HEK293T (cell line): ENCODE results near the gene TBC1D17.

Source experiments
- CTCF ChIA-PET: fragments of 350-600 bp; formaldehyde crosslinking; extraction: SDS; loops from one replicate; lab custom pipeline; 2021; ENCODE audit warnings: antibody characterized with exemption, inconsistent platforms; lab: Yijun Ruan, JAX
- POLR2A ChIA-PET: fragments of 350-600 bp; formaldehyde crosslinking; extraction: SDS; loops from one replicate; lab custom pipeline; 2020; ENCODE audit warnings: antibody characterized with exemption, inconsistent platforms; lab: Yijun Ruan, JAX
- DNase-seq: peaks from one replicate; pipeline ENCODE4 v3.0.0; 2012; ENCODE audit warnings: mixed read lengths; ENCODE audit errors: extremely low spot score
- ARNT ChIP-seq: fragments of 450-650 bp; IDR thresholded peaks from 2 replicates; pipeline ENCODE4 v1.6.1; 2017; ENCODE audit warnings: mild to moderate bottlenecking
- BHLHE40 ChIP-seq: fragments of 450-650 bp; IDR thresholded peaks from 2 replicates; pipeline ENCODE4 v1.6.1; 2016; ENCODE audit warnings: mild to moderate bottlenecking, moderate library complexity, borderline replicate concordance
- CTBP1 ChIP-seq: fragments of 450-650 bp; IDR thresholded peaks from 2 replicates; pipeline ENCODE4 v1.6.1; 2016; ENCODE audit warnings: borderline replicate concordance
- ELF4 ChIP-seq: fragments of 450-650 bp; IDR thresholded peaks from 2 replicates; pipeline ENCODE4 v1.6.1; 2017; ENCODE audit warnings: antibody characterized with exemption
- FOXA1 ChIP-seq: fragments of 450-650 bp; IDR thresholded peaks from 2 replicates; pipeline ENCODE4 v1.6.1; 2016; ENCODE audit warnings: mild to moderate bottlenecking
- FOXK2 ChIP-seq: fragments of 450-650 bp; IDR thresholded peaks from 2 replicates; pipeline ENCODE4 v1.6.1; 2016; ENCODE audit warnings: mild to moderate bottlenecking
- FOXM1 ChIP-seq: fragments of 450-650 bp; IDR thresholded peaks from 2 replicates; pipeline ENCODE4 v1.6.1; 2017; ENCODE audit warnings: mild to moderate bottlenecking, borderline replicate concordance
- HDGF ChIP-seq: fragments of 450-650 bp; IDR thresholded peaks from 2 replicates; pipeline ENCODE4 v1.6.1; 2017; ENCODE audit warnings: antibody characterized with exemption, borderline replicate concordance
- L3MBTL2 ChIP-seq: fragments of 450-650 bp; conservative IDR thresholded peaks from 2 replicates; pipeline ENCODE4 v1.6.1; 2016; ENCODE audit warnings: mild to moderate bottlenecking
- LEF1 ChIP-seq: fragments of 450-650 bp; IDR thresholded peaks from 2 replicates; pipeline ENCODE4 v1.6.1; 2017; ENCODE audit warnings: mild to moderate bottlenecking, borderline replicate concordance
- NFRKB ChIP-seq: fragments of 450-650 bp; IDR thresholded peaks from 2 replicates; pipeline ENCODE4 v1.6.1; 2016; ENCODE audit warnings: mild to moderate bottlenecking, moderate library complexity
- PKNOX1 ChIP-seq: fragments of 450-650 bp; IDR thresholded peaks from 2 replicates; pipeline ENCODE4 v1.6.1; 2016
- SP1 ChIP-seq: fragments of 450-650 bp; IDR thresholded peaks from 2 replicates; pipeline ENCODE4 v1.6.1; 2017
- SUZ12 ChIP-seq: fragments of 450-650 bp; IDR thresholded peaks from 2 replicates; pipeline ENCODE4 v1.6.1; 2016; ENCODE audit warnings: mild to moderate bottlenecking
- TARDBP ChIP-seq: fragments of 450-650 bp; IDR thresholded peaks from 2 replicates; pipeline ENCODE4 v1.6.1; 2016
- ZNF384 ChIP-seq: fragments of 450-650 bp; IDR thresholded peaks from 2 replicates; pipeline ENCODE4 v1.6.1; 2016

TBC1D17 gene

DNA sequence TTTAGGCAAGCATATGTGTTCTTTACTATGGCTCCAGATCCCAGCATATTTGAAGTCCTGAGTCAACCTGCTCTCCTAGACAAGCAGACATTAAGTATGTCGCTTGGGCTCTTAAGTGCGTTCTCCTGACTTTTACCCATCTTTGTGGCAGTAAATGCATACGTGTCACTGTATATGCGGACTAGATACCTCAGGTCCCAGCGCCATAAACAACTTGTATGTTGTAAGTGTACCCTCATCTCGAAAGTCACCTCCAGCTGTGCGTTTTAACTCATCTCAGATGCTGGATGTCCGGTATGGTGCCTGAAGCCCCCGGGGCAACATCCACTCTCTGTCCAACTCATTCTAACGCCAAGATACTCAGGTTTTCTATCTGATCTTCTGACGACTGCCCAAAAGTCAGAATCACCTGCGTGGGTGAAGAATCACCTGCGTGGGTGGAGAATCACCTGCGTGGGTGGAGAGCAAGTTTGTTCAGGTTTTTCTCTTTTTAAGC lies 24.8 kb upstream of the TBC1D17 start:
- DNase-seq = no peak
- CTCF ChIA-PET = no interaction called here
- TF ChIP-seq HDGF = no peak
- POLR2A ChIA-PET = interaction anchor here (0.8 to 5.2 kb wide), 3 partner anchors 10 to 41 kb away, joined by 4 to 69 read pairs (median 41); partner anchors contain the start of genes FUZ and PNKP

- ChIA-PET POLR2A (interaction anchor here (5.2 kb wide), 1 partner anchor 13 kb away, joined by 69 read pairs; the partner anchor contains the start of gene PNKP), CTCF (no interaction called here)
- DNase-seq = no peak
- TF ChIP-seq ELF4 (no peak), BHLHE40 (no peak), CTBP1 (no peak), FOXA1 (no peak), SUZ12 (no peak), NFRKB (no peak), L3MBTL2 (no peak), LEF1 (no peak), SP1 (no peak), ZNF384 (no peak), PKNOX1 (no peak)
Observed at GRCh38 chr19:49853852-49854377, 23.6 kb upstream of the TBC1D17 start.

DNA sequence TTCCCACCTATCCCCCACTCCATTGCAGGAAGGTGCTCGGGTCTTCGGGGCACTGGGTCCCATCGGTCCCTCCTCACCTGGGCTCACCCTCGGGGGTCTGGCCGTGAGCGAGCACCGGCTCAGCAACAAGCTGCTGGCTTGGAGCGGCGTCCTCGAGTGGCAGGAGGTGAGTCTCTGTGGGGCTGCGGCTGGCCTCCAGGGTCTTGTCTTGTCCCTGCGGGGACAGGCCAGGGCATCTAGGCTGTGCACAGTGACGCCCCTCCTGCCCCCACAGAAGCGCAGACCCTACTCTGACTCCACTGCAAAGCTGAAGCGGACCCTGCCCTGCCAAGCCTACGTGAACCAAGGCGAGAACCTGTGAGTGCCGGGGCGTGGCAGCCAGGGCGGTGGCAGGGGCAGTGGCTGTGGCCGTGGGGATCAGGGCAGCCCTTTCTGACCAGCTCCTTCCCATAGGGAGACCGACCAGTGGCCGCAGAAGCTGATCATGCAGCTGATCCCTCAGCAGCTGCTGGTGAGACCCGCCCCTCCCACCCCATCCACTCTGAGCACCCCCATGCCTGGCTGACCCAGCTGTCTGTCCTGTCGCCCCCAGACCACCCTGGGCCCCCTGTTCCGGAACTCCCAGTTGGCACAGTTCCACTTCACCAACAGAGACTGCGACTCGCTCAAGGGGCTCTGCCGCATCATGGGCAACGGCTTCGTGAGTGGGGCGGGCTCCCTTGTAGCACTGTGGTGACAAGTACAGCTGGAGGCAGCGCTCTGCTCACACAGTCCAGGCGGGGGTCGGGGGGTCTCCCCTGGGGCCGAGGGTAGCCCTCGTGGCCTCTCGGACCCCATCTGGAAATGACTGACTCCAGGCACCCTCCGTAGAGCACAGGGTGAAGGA lies 22.9 kb upstream of the TBC1D17 start:
- ChIA-PET POLR2A (interaction anchor here (5.2 kb wide), 1 partner anchor 12 kb away, joined by 69 read pairs; the partner anchor contains the start of gene PNKP), CTCF (no interaction called here)
- TF ChIP-seq ELF4 (no peak), TARDBP (no peak), BHLHE40 (no peak), CTBP1 (no peak), L3MBTL2 (no peak), LEF1 (no peak), ARNT (no peak), HDGF (no peak), FOXK2 (no peak), SUZ12 (no peak), ZNF384 (no peak), FOXA1 (no peak), NFRKB (no peak), SP1 (no peak), FOXM1 (no peak), PKNOX1 (no peak)
- DNase-seq = no peak

- CTCF ChIA-PET = no interaction called here
- POLR2A ChIA-PET = interaction anchor here (1.0 to 5.2 kb wide), 3 partner anchors 10 to 14 kb away, joined by 4 to 69 read pairs (median 5); partner anchors contain the start of gene PNKP
- TF ChIP-seq L3MBTL2 (no peak), FOXK2 (no peak), HDGF (no peak)
- no peak for DNase-seq
Observed at GRCh38 chr19:49855277-49855675, 22.2 kb upstream of the TBC1D17 start.

- ChIA-PET CTCF (no interaction called here), POLR2A (interaction anchor here (1.0 to 1.6 kb wide), 3 partner anchors 9 to 20 kb away, joined by 3 to 5 read pairs (median 4); no protein-coding TSS in a partner anchor)
- DNase-seq = no peak
- TF ChIP-seq HDGF (no peak), NFRKB (no peak), FOXA1 (no peak), L3MBTL2 (no peak), SP1 (no peak)
Observed at GRCh38 chr19:49855676-49856573, 21.6 kb upstream of the TBC1D17 start.

- TF ChIP-seq FOXA1 (no peak), SUZ12 (no peak), LEF1 (no peak), PKNOX1 (no peak), HDGF (no peak), BHLHE40 (no peak), ELF4 (no peak), FOXM1 (no peak), ZNF384 (no peak), SP1 (no peak), FOXK2 (no peak), ARNT (no peak), TARDBP (no peak), L3MBTL2 (no peak), NFRKB (no peak), CTBP1 (no peak)
- no peak for DNase-seq
- ChIA-PET CTCF (no interaction called here), POLR2A (interaction anchor here (1.1 to 1.6 kb wide), 2 partner anchors 9 to 19 kb away, joined by 3 to 5 read pairs; no protein-coding TSS in a partner anchor)
Observed at GRCh38 chr19:49856574-49857021, 20.9 kb upstream of the TBC1D17 start.
